HepG2 (cell line): ENCODE measurements around the gene RPS8. TPM values are rescaled to one million over a fixed set of nuclear protein-coding genes. Genes with fewer than 3 reads are reported as not detected.

ENCODE experiments used
- ATF3 ChIP-seq: sonication (generic); formaldehyde crosslinking; IDR thresholded peaks from 2 replicates; pipeline ENCODE4 v1.4.0; 2020; ENCODE audit warnings: missing genetic modification reagents
- HDAC1 ChIP-seq: sonication (generic); formaldehyde crosslinking; IDR thresholded peaks from 2 replicates; pipeline ENCODE4 v1.5.1; 2020; ENCODE audit warnings: mild to moderate bottlenecking, missing genetic modification reagents
- HNF1A ChIP-seq, 2 experiments: sonication (generic) in 1 of 2; formaldehyde crosslinking in 1 of 2; IDR thresholded peaks; 2 replicates each; pipeline versions ENCODE4 v1.4.0 to v1.6.1; 2016 to 2020; ENCODE audit warnings: borderline replicate concordance in 1 of 2, low read depth in 1 of 2, mild to moderate bottlenecking in 1 of 2, missing genetic modification reagents in 1 of 2
- IRX3 ChIP-seq: sonication (generic); formaldehyde crosslinking; IDR thresholded peaks from 2 replicates; pipeline ENCODE4 v1.8.1; 2023; ENCODE audit warnings: mild to moderate bottlenecking, low read depth, missing genetic modification reagents, borderline replicate concordance
- MTA1 ChIP-seq: sonication (generic); formaldehyde crosslinking; IDR thresholded peaks from 2 replicates; pipeline ENCODE4 v1.4.0; 2020; ENCODE audit warnings: missing genetic modification reagents, mild to moderate bottlenecking, borderline replicate concordance
- MTA3 ChIP-seq: sonication (generic); formaldehyde crosslinking; IDR thresholded peaks from 2 replicates; pipeline ENCODE4 v1.4.0; 2020; ENCODE audit warnings: missing genetic modification reagents
- PAXIP1 ChIP-seq: sonication (generic); formaldehyde crosslinking; conservative IDR thresholded peaks from 2 replicates; pipeline ENCODE4 v1.4.0; 2020; ENCODE audit warnings: mild to moderate bottlenecking, missing genetic modification reagents, moderate library complexity
- SKIL ChIP-seq: sonication (generic); formaldehyde crosslinking; IDR thresholded peaks from 2 replicates; pipeline ENCODE4 v1.8.0; 2022; ENCODE audit warnings: missing genetic modification reagents, mild to moderate bottlenecking, moderate library complexity, borderline replicate concordance
- SPEN ChIP-seq: sonication (generic); formaldehyde crosslinking; IDR thresholded peaks from 2 replicates; pipeline ENCODE4 v1.5.1; 2020; ENCODE audit warnings: low read depth, mild to moderate bottlenecking, missing genetic modification reagents
- U2AF1 ChIP-seq: fragments of 200-400 bp; formaldehyde crosslinking; optimal IDR thresholded peaks from 2 replicates; pipeline ENCODE3; 2017; ENCODE audit warnings: mild to moderate bottlenecking, low read depth, low read length
- USF2 ChIP-seq, 2 experiments: sonication (generic) in 1 of 2; formaldehyde crosslinking in 1 of 2; IDR thresholded peaks; 2 replicates each; pipeline versions ENCODE4 v1.5.1 to v1.6.1; 2011 to 2020; ENCODE audit warnings: borderline replicate concordance in 1 of 2, low read depth in 1 of 2, low read length in 1 of 2, mild to moderate bottlenecking in 1 of 2, missing genetic modification reagents in 1 of 2, moderate library complexity in 1 of 2
- ZNF296 ChIP-seq: sonication (generic); formaldehyde crosslinking; conservative IDR thresholded peaks from 2 replicates; pipeline ENCODE4 v1.5.0; 2020; ENCODE audit warnings: mild to moderate bottlenecking, missing genetic modification reagents
- polyA plus RNA-seq, 8 experiments: library from polyadenylated mRNA; depleted of rRNA in 3 of 8; stranded (reverse) in 7 of 8; unstranded in 1 of 8; fragments of >200 nt; fragmentation: Illumina TruSeq in 4 of 8; extraction: Trizol in 4 of 8; gene quantifications; 2 replicates each; pipeline versions ENCODE4 v1.2.1 to v1.2.3, GENCODE V29; 2011 to 2016; ENCODE audit warnings: low read depth in 4 of 8, missing spikeins in 1 of 8, mixed read lengths in 1 of 8; ENCODE audit not compliant: insufficient read depth in 1 of 8
- total RNA-seq, 5 experiments: library from RNA; depleted of rRNA; stranded (reverse); fragments of >200 nt; fragmentation: Illumina TruSeq; extraction: Trizol; gene quantifications; 2 replicates each; pipeline ENCODE4 v1.2.3, GENCODE V29; 2016; ENCODE audit warnings: low read depth in 1 of 5

RPS8 gene
- total and polyA plus RNA-seq, 2 of the 13 experiments (the other 11 are each of a cell fraction or from before 2014, with no cell fraction given) = 2,628 to 2,822 TPM

GRCh38 chr1:44808938-44809917 lies 33.9 kb downstream of the RPS8 start (continued):
- TF ChIP-seq SKIL (CRISPR knock-in tag) (no peak; the same call in 1 of the 2 replicates), HDAC1 (CRISPR knock-in tag) (no peak; the same call in 1 of the 2 replicates), IRX3 (no peak), SPEN (CRISPR knock-in tag) (no peak), ZNF296 (CRISPR knock-in tag) (0 out of 2 replicates have a peak, but pooled peaks have one; percentile 45), U2AF1 (no peak), MTA3 (no peak), ATF3 (no peak), HNF1A (IDR thresholded peaks at IDR 0.05; ENCODE audit: low read depth) (no peak), HNF1A (CRISPR knock-in tag; IDR thresholded peaks at IDR 0.05; ENCODE audit: borderline replicate concordance) (peak; percentile 6; the same call in 1 of the 2 replicates), MTA1 (CRISPR knock-in tag) (peak; percentile 42; the same call in 1 of the 2 replicates), PAXIP1 (CRISPR knock-in tag) (no peak), USF2 (IDR thresholded peaks at IDR 0.05; ENCODE audit: low read depth, low read length) (no peak), USF2 (CRISPR knock-in tag; IDR thresholded peaks at IDR 0.05; ENCODE audit: borderline replicate concordance) (no peak)
